Heart left ventricle (tissue), 16 donors: Measurements from ENCODE around the gene C12orf60. TPM values are rescaled to one million over a fixed set of nuclear protein-coding genes. Genes with fewer than 3 reads are reported as not detected.

Source experiments
- ATAC-seq, 4 donors: fragments of 200-7000 bp; cut with Tn5 transposase; one replicate each; pipeline ENCODE4 v1.9.1; 2020 to 2022; ENCODE audit warnings: moderate library complexity in 4 of 4, mild to moderate bottlenecking in 3 of 4, moderate number of reproducible peaks in 1 of 4
- DNase-seq, 5 donors: peaks; one replicate each; pipeline ENCODE4 v3.0.0-alpha.2; 2020
- H3K27ac ChIP-seq, 12 donors: fragments of 200-600 bp; sonication (generic) in 4 of 12; one replicate each; pipeline versions ENCODE4 v1.5.0 to v1.8.0; 2016 to 2022; ENCODE audit warnings: mild to moderate bottlenecking in 2 of 12
- H3K27me3 ChIP-seq, 9 donors: fragments of 200-600 bp; sonication (generic) in 2 of 9; one replicate each; pipeline versions ENCODE4 v1.5.1 to v1.8.0; 2016 to 2022; ENCODE audit warnings: mild to moderate bottlenecking in 3 of 9
- H3K36me3 ChIP-seq, 9 donors: fragments of 200-600 bp; sonication (generic) in 2 of 9; one replicate each; pipeline versions ENCODE4 v1.5.0 to v1.8.0; 2018 to 2022; ENCODE audit warnings: mild to moderate bottlenecking in 2 of 9
- H3K4me1 ChIP-seq, 12 donors: fragments of 200-600 bp; sonication (generic) in 4 of 12; one replicate each; pipeline versions ENCODE4 v1.5.0 to v1.8.0; 2016 to 2022; ENCODE audit warnings: mild to moderate bottlenecking in 3 of 12
- H3K4me3 ChIP-seq, 12 donors: fragments of 200-600 bp; sonication (generic) in 4 of 12; one replicate each; pipeline versions ENCODE4 v1.5.0 to v1.8.0; 2017 to 2022; ENCODE audit warnings: mild to moderate bottlenecking in 9 of 12, moderate library complexity in 4 of 12
- H3K9me3 ChIP-seq, 12 donors: fragments of 200-600 bp; sonication (generic) in 4 of 12; one replicate each; pipeline versions ENCODE4 v1.5.0 to v1.8.0; 2016 to 2022; ENCODE audit warnings: mild to moderate bottlenecking in 1 of 12
- POLR2A ChIP-seq, 2 donors: fragments of 450-650 bp; IDR thresholded peaks; one replicate each; pipeline ENCODE4 v1.6.1; 2017; ENCODE audit warnings: antibody characterized with exemption in 2 of 2, mild to moderate bottlenecking in 2 of 2, moderate library complexity in 2 of 2
- WGBS, 4 donors: extraction: QIAGEN DNeasy Blood & Tissue Kit in 2 of 4; methylation state at CpG; one replicate each; pipeline versions ENCODE4 v1.1.5 to v1.1.7; 2013 to 2018; 5-methylcytosine and 5-hydroxymethylcytosine counted together
- intact Hi-C, 10 donors: fragments of 100-400 bp; cut with DNase I; formaldehyde crosslinking; loops; one replicate each; pipeline versions ENCODE4 v1.11.1 to v1.14.2; 2022
- polyA plus RNA-seq, 2 donors: library from polyadenylated mRNA; stranded (reverse); fragments of 200-250 nt; gene quantifications; one replicate each; pipeline ENCODE4 v1.2.3, GENCODE V29; 2013
- total RNA-seq, 9 donors: library from RNA; depleted of rRNA in 2 of 9; stranded (reverse); fragments of >200 nt in 2 of 9; fragmentation: NEBNext Ultra II Directional in 3 of 9; extraction: Animal tissue kit (Norgen Biotek cat#: 25700) in 3 of 9; gene quantifications; one replicate each; pipeline versions ENCODE4 v1.1.0 to v1.2.4, GENCODE V29; 2016 to 2023
- TF ChIP-seq, protein P1 (sequence below), 12 donors: fragments of 200-600 bp; sonication (generic) in 4 of 12; IDR thresholded peaks; one replicate each; pipeline versions ENCODE4 v1.5.0 to v1.8.0; 2018 to 2022; ENCODE audit warnings: antibody characterized with exemption in 12 of 12, mild to moderate bottlenecking in 5 of 12
- donor health status: ischemic (EF 13 %, LVEDD 7.1; RV severe dilation, severe dysfunction).
- donor health status: healthy with polysubstance abuse.
- donor health status: DM: no; HTN: yes; CAD: no.
- donor health status: DM: no; HTN: no; CAD: no.
- donor health status: ischemic (EF 25% LVEDD 6.9; RV normal size, moderate dysfunction).
- donor health status: ischemic (EF 25% LVEDD 5.7; RV mildly dilated, moderate dysfunction).
- donor health status: healthy.
- donor health status: DM: yes; HTN: yes; CAD: no.
- donor health status: ischemic (EF 35%, LVEDD 5.7; RV mildly dilated, moderate dysfunction).
- donor health status: nonischemic (EF 11% LVEDD 7.7; RV severe dilation, severe dysfunction).
- donor health status: DM: yes; HTN: yes; CAD: no.
- donor health status: PGD.
- donor health status: ischemic (EF 29% LVEDD 5.4; RV normal size, mild dysfunction).
- donor health status: nonischemic (EF 23%, LVEDD 6.1; RV moderate dilation, normal function).

C12orf60 gene
- total and polyA plus RNA-seq, 11 donors, result 2.0 to 5.3 (median 3.4) TPM

DNA sequence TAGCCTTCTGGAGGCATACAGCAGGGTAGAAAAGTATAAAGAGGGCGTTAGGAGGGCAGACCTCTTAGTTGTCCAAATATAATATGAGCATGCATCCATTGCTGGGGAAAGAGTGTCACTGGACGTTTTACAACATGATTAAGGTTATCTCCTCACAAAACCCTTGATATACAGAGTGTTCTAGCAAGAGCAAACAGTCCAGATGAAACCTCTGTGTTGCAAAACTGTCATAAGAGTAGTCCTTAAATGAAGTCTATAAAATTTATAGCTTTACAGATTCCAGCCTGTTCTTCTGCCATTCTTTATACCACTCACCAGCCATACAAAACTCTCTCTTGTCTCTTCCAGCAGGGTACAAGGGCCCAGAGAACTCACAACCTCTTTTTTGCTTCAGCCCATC lies 21.9 kb upstream of the C12orf60 start:
- peaks cover 0 to 9% (median 0%) of the 10 kb centered on the region in 12 donors for H3K4me1 ChIP-seq
- no peaks in the 10 kb centered on the region for H3K27me3 ChIP-seq
- peaks cover 0 to 30% (median 13%) of the 10 kb centered on the region in 9 donors for H3K36me3 ChIP-seq
- WGBS, 4 donors, result 48 to 68% (median 57%) methylated on average over 2 of the region's 2 CpGs
- no peak for TF ChIP-seq POLR2A (IDR thresholded peaks at IDR 0.05)
- TF ChIP-seq, protein P1, sequence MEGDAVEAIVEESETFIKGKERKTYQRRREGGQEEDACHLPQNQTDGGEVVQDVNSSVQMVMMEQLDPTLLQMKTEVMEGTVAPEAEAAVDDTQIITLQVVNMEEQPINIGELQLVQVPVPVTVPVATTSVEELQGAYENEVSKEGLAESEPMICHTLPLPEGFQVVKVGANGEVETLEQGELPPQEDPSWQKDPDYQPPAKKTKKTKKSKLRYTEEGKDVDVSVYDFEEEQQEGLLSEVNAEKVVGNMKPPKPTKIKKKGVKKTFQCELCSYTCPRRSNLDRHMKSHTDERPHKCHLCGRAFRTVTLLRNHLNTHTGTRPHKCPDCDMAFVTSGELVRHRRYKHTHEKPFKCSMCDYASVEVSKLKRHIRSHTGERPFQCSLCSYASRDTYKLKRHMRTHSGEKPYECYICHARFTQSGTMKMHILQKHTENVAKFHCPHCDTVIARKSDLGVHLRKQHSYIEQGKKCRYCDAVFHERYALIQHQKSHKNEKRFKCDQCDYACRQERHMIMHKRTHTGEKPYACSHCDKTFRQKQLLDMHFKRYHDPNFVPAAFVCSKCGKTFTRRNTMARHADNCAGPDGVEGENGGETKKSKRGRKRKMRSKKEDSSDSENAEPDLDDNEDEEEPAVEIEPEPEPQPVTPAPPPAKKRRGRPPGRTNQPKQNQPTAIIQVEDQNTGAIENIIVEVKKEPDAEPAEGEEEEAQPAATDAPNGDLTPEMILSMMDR (IDR thresholded peaks at IDR 0.05), result no peak
- H3K4me3 ChIP-seq, result no peak overlapping the region
- ATAC-seq (no peak), DNase-seq (no peak)
- no peaks in the 10 kb centered on the region for H3K9me3 ChIP-seq
- H3K27ac ChIP-seq, result no peak overlapping the region
- intact Hi-C loops, result no loop called here

DNA sequence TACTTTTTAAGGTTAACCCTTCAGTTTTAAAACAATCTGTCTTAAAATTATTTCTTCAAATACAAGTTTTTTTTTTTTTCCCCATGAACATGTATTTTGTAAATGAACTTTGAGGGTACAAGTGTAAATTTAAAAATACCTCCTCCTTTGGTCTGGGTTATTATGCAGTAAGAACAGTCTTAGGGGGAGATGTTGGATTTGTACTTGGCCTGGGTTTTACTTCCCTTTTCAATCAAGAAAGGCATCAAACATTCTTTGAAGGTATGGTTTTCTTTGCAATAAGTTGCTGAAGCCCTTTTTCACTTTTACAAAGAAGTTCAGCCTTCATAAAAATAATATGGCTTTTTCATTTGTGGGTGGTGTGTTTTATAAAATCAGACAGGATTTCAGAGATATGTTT lies 20.7 kb upstream of the C12orf60 start:
- Histone ChIP-seq H3K36me3 (peaks cover 0 to 42% (median 25%) of the 10 kb centered on the region in 9 donors), H3K4me3 (no peak overlapping the region), H3K9me3 (no peaks in the 10 kb centered on the region), H3K27me3 (no peaks in the 10 kb centered on the region), H3K4me1 (peaks cover 0 to 5% (median 0%) of the 10 kb centered on the region in 12 donors), H3K27ac (no peak overlapping the region)
- DNase-seq (no peak), ATAC-seq (no peak)
- TF ChIP-seq, protein P1 (IDR thresholded peaks at IDR 0.05), result no peak
- no peak for TF ChIP-seq POLR2A (IDR thresholded peaks at IDR 0.05)
- intact Hi-C loops, result no loop called here

DNA sequence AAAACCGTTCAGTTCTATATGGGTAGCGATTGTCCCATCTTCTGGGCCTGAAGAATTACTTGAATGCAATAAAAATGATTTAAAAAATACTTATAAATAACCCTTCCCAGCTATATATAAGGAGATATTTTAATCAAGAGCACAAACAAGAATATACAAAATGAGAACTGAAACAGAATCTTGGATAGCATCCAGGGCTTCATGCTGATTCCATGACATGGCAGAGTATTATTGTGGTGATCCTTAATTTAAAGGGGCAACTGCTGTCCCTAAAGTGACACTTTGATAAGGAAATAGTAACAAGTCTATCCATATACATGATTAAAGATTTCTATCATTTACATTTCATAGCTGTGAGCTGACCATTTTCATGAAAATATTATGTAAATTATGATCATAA lies 19.0 kb upstream of the C12orf60 start:
- peak overlapping the region in 1 of 12 donors; percentile 38 for H3K27ac ChIP-seq
- TF ChIP-seq, protein P1 (IDR thresholded peaks at IDR 0.05), result no peak
- TF ChIP-seq POLR2A (IDR thresholded peaks at IDR 0.05), result no peak
- H3K4me1 ChIP-seq, result peaks cover 0 to 5% (median 0%) of the 10 kb centered on the region in 12 donors
- no peaks in the 10 kb centered on the region for H3K27me3 ChIP-seq
- H3K4me3 ChIP-seq, result no peak overlapping the region
- ATAC-seq (peak in 1 of 4 donors; percentile 29), DNase-seq (no peak)
- 84 to 95% (median 90%) methylated on average over 2 of the region's 2 CpGs for WGBS, 4 donors
- peaks cover 7 to 59% (median 42%) of the 10 kb centered on the region in 9 donors for H3K36me3 ChIP-seq
- intact Hi-C loops, result no loop called here
- H3K9me3 ChIP-seq, result no peaks in the 10 kb centered on the region

DNA sequence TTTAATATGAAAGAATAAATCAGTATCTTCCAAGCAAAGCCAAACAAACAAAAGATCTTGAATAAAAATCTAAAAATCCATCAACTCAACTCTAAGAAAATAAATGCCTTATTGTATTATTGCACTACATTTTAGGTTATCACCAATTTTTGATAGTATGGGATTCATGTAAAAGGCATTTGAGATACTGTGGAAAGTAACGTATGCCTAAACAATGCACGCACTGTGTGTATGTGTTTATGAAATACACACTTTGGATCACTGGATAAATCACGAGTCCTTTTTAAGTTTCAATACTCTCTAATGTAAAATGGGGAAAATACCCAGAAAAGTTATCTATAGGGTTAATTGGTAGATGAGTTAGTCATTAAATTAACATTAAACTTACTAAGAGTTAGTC lies 17.9 kb upstream of the C12orf60 start:
- H3K27me3 ChIP-seq, result no peaks in the 10 kb centered on the region
- ATAC-seq (no peak), DNase-seq (no peak)
- H3K36me3 ChIP-seq, result peaks cover 7 to 70% (median 53%) of the 10 kb centered on the region in 9 donors
- no peak overlapping the region for H3K27ac ChIP-seq
- intact Hi-C loops, result no loop called here
- TF ChIP-seq, protein P1 (IDR thresholded peaks at IDR 0.05), result no peak
- TF ChIP-seq POLR2A (IDR thresholded peaks at IDR 0.05), result no peak
- no peak overlapping the region for H3K4me3 ChIP-seq
- WGBS, 4 donors, result 88 to 92% (median 90%) methylated on average over 3 of the region's 3 CpGs
- H3K4me1 ChIP-seq, result peaks cover 0 to 5% (median 0%) of the 10 kb centered on the region in 12 donors
- H3K9me3 ChIP-seq, result no peaks in the 10 kb centered on the region
